ENCODE measurements around the gene GRIK1. TPM values are rescaled to one million over a fixed set of nuclear protein-coding genes. Genes with fewer than 3 reads are reported as not detected.
A peak's percentile ranks its signal among the peaks of the same experiment; 100 is the strongest.

The GRIK1 gene
- total RNA-seq, 2 donors from 2014 or later: not detected

DNA sequence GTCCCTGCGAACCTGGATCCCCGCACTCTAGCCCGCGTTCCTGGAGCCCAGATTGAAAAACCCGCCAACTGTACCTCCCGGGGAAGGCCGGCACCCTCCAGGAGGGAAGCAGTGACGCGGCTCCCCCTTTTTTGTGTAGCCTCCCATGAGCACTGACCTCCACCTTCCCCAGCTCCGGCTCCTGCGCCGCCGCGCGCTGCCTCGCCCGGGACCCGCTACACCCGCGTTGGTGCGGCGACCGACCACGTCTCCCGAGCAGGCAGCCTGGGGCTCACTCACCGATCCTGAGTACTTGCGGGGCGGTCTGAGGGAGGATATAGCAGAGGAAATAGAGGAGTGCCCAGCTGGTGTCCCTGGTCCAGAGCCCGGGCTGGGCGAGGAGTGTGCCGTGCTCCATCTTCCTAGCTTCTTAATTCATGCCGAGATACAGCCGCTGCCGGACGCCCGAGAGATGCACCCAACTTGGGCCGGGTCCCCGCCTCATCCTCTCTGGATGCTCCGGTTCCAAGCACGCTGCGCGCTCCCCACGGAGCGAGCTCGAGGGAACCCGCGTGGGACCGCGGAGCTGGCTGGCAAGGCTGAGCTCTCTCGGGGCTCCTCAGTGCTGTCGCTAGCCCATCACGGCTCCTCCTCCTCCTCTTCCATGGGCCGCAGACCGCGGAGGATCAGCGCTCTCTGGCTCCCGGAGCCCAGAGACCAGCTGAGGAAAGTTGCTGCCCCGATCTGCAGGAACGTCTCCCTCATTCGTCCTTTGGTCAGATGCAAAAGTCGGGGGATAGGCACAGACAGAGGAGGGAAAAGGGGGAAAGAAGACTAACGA, 482 bp downstream of the GRIK1 start:
- H3K27ac Mint-ChIP-seq: no peak overlapping the region
- ATAC-seq (no peak), DNase-seq (ENCODE audit: low spot score in 2 of 2) (no peak)
- peaks cover 5 to 10% of the 10 kb centered on the region in 2 donors for H3K9me3 Mint-ChIP-seq
- peaks cover 11 to 23% of the 10 kb centered on the region in 2 donors for H3K36me3 Mint-ChIP-seq

DNA sequence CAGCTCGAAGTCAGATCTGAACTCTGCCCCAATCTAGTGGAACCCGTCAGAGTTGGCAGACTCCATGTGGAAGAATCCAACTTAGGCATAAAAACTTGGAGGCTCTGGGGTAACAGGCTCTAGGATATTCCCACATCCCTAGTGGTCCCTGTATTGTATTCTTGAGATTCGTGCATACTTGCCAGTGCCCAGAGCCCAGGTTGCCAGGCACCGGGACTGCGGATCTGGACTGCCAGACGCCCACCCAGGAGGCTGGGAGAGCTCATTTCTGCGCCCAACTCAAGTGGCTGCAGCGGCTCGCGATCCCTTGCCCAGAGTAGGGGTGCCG, 1.1 kb downstream of the GRIK1 start:
- Mint-ChIP-seq H3K36me3 (peaks cover 11 to 23% of the 10 kb centered on the region in 2 donors), H3K9me3 (peaks cover 5 to 6% of the 10 kb centered on the region in 2 donors), H3K27ac (no peak overlapping the region)
- DNase-seq (ENCODE audit: low spot score in 2 of 2): no peak
- no peak for ATAC-seq

DNA sequence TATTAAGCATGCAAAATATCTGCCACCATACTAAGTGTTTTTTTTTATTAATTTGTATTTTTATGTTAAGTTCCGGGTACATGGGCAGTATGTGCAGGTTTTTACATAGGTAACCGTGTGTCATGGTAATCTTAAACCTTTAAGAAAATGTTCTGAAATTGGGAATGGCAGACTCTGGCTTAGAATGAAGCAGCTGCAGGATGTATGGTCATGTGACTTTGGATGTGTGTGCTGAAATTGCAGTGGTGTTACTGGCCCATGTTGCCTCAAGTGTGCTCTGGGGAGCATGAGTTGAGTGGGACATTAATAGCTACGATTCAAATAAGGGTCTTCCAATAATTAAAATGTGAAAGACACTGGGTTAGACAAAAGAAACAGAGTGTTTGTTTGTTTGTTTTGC, 6.7 kb downstream of the GRIK1 start:
- H3K27ac Mint-ChIP-seq: no peak overlapping the region

DNA sequence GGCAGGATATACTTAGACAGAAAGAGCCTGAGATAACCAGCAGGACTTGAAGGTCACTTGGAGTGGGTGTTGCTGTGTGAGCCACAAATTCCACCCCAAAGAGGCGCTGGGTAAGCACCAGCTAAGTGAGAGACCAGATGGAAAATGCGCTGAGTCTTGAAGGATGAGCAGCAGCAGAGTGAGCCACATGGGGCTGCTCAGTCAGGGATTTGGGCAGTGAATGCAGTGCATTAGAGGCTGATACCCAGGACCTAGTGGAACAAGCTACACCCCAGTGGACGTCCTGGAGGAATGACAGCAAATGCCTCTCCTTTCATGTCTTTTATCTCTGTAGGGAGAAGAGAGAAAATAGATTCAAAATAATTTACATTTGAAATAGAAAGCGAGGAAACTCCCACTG, 11.3 kb downstream of the GRIK1 start:
- DNase-seq (ENCODE audit: low spot score in 2 of 2) (no peak), ATAC-seq (no peak)
- Mint-ChIP-seq H3K36me3 (no peaks in the 10 kb centered on the region), H3K9me3 (no peaks in the 10 kb centered on the region), H3K27ac (no peak overlapping the region)

More for the DNA sequence above, 6.7 kb downstream of the GRIK1 start:
- H3K36me3 Mint-ChIP-seq: no peaks in the 10 kb centered on the region
- no peaks in the 10 kb centered on the region for H3K9me3 Mint-ChIP-seq
- DNase-seq (ENCODE audit: low spot score in 2 of 2) (no peak), ATAC-seq (no peak)

GRCh38 chr21:29920938-29921337, 18.9 kb downstream of the GRIK1 start:
- Mint-ChIP-seq H3K9me3 (no peaks in the 10 kb centered on the region), H3K36me3 (no peaks in the 10 kb centered on the region), H3K27ac (no peak overlapping the region)
- DNase-seq (ENCODE audit: low spot score in 2 of 2) (no peak), ATAC-seq (no peak)

- Mint-ChIP-seq H3K27ac (no peak overlapping the region), H3K9me3 (peaks cover 0 to 9% of the 10 kb centered on the region in 2 donors), H3K36me3 (no peaks in the 10 kb centered on the region)
- no peak for ATAC-seq
- no peak for DNase-seq (ENCODE audit: low spot score in 2 of 2)
These were observed 25.5 kb downstream of the GRIK1 start for GRCh38 chr21:29914326-29914725.

- DNase-seq (ENCODE audit: low spot score in 2 of 2) (no peak), ATAC-seq (no peak)
- H3K27ac Mint-ChIP-seq: no peak overlapping the region
- no peaks in the 10 kb centered on the region for H3K36me3 Mint-ChIP-seq
- H3K9me3 Mint-ChIP-seq: peaks cover 0 to 9% of the 10 kb centered on the region in 2 donors
These were observed 30.2 kb downstream of the GRIK1 start for GRCh38 chr21:29909571-29909970.

DNA sequence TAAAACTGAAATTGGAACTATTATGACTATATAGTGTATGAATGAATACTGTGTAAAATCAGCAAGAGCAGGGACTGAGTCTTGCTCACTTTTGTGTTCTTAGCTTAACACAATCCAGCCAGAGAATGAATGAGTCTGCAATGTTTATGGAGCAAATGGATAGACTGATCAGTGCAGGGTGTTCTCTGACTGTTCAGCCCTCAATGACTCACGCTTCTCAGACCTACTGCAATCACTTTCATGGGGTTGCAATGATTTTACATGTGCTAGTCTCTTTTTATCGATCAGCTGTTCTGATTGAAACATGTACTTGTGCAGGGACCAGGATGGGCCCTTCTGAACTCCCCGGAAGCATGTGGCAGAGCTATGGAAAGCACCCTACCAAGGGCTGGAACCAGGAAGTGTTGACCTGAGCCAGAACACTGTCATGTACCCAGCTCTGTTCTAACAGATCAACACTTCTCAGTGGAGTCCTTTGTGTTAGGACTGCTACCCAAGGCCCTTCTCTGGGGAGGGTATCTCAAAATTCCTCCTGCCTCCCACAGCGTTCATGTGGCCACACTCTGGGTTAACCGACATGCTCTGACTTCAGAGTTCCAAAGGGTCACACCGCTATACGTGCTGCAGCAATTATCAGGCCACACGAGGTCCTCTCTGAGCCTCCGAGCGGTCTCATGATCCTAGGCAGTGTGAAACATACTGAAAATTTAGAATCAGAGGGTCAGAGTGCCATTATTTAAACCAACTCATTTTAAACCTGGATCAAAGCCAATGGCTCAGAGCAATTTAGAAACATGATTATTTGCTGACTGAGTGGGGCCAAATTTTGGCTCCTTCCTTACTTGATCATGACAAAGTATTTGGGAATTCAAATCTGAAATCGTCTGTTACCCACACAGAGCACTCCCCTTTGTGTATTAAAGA, 35.2 kb downstream of the GRIK1 start:
- DNase-seq (ENCODE audit: low spot score in 2 of 2) (no peak), ATAC-seq (no peak)
- H3K27ac Mint-ChIP-seq: no peak overlapping the region
- peaks cover 0 to 10% of the 10 kb centered on the region in 2 donors for H3K9me3 Mint-ChIP-seq
- no peaks in the 10 kb centered on the region for H3K36me3 Mint-ChIP-seq

- ATAC-seq (no peak), DNase-seq (ENCODE audit: low spot score in 2 of 2) (no peak)
- Mint-ChIP-seq H3K27ac (no peak overlapping the region), H3K9me3 (peaks cover 0 to 10% of the 10 kb centered on the region in 2 donors), H3K36me3 (no peaks in the 10 kb centered on the region)
These were observed 42.9 kb downstream of the GRIK1 start for GRCh38 chr21:29896884-29897283.

DNA sequence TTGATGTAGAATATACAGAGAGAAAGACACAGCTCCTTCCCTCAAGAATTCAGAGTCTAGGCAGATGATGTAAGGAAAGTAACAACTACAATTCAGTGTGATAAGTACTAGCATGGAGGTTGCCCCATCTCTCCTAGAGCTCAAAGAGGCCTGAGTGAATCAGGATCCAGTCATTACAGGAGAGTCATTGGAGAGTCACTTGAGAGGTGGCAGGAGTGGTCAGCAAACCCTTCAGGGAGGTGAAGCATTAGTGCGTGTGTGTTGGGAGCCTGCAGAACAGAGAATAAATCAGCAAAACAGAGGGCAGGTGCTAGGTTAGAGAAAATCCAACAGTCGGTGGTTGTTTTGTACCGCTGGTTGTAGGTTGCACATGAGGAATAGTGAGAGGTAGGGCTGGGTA, 46.1 kb downstream of the GRIK1 start:
- H3K9me3 Mint-ChIP-seq: no peaks in the 10 kb centered on the region
- peak overlapping the region in 1 of 2 donors; percentile 2 for H3K27ac Mint-ChIP-seq
- ATAC-seq (no peak), DNase-seq (ENCODE audit: low spot score in 2 of 2) (no peak)
- no peaks in the 10 kb centered on the region for H3K36me3 Mint-ChIP-seq

DNA sequence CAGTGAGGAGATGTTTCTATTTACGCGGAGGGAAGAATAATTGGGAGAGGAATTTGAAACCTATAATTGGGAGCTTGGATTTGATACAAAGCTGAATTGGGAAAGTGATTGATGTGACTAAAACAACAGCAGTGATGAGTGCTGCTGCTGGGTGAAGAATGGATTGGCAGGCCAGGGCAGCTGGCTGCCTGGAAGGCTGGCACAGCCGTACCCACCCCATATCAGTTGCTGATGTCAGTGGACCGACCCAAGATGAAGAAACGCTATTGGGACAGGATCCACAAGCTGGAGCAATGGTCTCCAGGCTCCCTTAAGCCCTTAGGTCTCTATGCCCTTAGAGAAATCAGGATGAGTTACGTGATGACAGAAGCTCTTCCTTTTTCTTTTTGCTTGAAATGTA, 47.4 kb downstream of the GRIK1 start:
- Mint-ChIP-seq H3K27ac (no peak overlapping the region), H3K9me3 (no peaks in the 10 kb centered on the region), H3K36me3 (no peaks in the 10 kb centered on the region)
- no peak for ATAC-seq
- no peak for DNase-seq (ENCODE audit: low spot score in 2 of 2)

DNA sequence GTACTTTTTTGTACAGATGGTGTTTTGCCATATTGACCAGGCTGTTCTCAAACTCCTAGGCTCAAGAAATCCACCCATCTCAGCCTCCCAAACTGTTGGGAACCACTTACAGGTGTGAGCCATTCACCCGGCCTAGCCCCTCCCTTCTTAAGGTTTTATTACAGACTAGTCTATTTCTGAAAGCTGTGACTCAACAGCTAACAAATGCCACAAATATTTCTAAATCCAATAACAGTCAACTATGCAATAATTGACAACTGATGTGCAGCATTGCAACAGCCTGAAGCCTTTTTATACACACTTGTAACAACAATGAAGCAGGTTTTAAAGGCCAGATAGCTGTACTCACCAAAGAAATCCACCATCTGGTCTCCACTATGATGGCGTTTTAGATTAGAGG, 51.4 kb downstream of the GRIK1 start:
- no peaks in the 10 kb centered on the region for H3K9me3 Mint-ChIP-seq
- ATAC-seq (no peak), DNase-seq (ENCODE audit: low spot score in 2 of 2) (no peak)
- no peaks in the 10 kb centered on the region for H3K36me3 Mint-ChIP-seq
- H3K27ac Mint-ChIP-seq: no peak overlapping the region

GRCh38 chr21:29887313-29888009, 52.3 kb downstream of the GRIK1 start:
- DNase-seq (ENCODE audit: low spot score in 2 of 2) (no peak), ATAC-seq (no peak)
- Mint-ChIP-seq H3K9me3 (no peaks in the 10 kb centered on the region), H3K36me3 (no peaks in the 10 kb centered on the region), H3K27ac (no peak overlapping the region)

GRCh38 chr21:29885491-29885890, 54.3 kb downstream of the GRIK1 start:
- DNase-seq (ENCODE audit: low spot score in 2 of 2): no peak
- no peak for ATAC-seq
- Mint-ChIP-seq H3K36me3 (no peaks in the 10 kb centered on the region), H3K27ac (no peak overlapping the region), H3K9me3 (no peaks in the 10 kb centered on the region)

GRCh38 chr21:29875873-29876272, 63.9 kb downstream of the GRIK1 start:
- no peak overlapping the region for H3K27ac Mint-ChIP-seq
- DNase-seq (ENCODE audit: low spot score in 2 of 2) (no peak), ATAC-seq (no peak)
- H3K36me3 Mint-ChIP-seq: no peaks in the 10 kb centered on the region
- peaks cover 0 to 3% of the 10 kb centered on the region in 2 donors for H3K9me3 Mint-ChIP-seq

DNA sequence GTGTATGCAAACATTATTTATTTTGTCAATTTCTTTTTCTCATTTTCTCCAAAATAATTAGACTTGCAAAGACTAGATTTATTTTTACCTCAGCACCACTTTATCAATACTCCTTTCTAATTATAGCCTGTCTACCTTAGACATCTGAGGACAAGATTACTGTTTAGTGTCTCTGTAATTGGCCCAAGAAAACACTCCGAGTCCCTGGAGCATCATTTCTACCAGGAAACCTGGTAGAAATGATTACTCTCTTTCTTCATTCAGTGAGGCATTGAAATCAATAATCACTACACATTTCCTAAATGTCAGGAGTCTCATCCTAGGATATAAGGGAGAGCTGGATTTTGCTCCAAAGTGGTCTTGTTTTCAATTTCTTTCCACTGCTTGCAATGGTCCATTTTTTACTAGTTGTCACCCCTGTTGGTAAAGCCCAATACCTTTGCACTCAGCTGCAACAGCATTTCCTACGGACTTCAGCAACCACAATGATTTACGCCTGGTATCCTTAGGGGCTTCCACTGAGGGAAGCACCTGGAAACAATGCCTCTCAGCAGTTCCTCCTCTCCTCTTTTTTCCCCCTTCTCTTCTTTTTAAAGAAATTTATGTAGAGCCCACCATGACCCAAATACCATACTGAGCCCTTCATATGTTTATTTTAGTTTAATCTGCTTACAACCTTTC, 64.6 kb downstream of the GRIK1 start:
- Mint-ChIP-seq H3K36me3 (no peaks in the 10 kb centered on the region), H3K9me3 (peaks cover 0 to 3% of the 10 kb centered on the region in 2 donors), H3K27ac (no peak overlapping the region)
- ATAC-seq (no peak), DNase-seq (ENCODE audit: low spot score in 2 of 2) (no peak)
